Stimulated activated CD4-positive, alpha-beta T cell treated with anti-CD3 and anti-CD28 coated beads, TNF-alpha, amount 100 ng/mL, for 48 hours (primary cell): ENCODE results near the gene C10orf67.
"Not testable (repeated sequence)": the region's sequence is repeated elsewhere in the genome, so short reads cannot be mapped to it uniquely, and the experiment has no call there.

Source experiments
- DNase-seq, 3 donors: peaks; one replicate each; pipeline ENCODE4 v3.0.0-alpha.2; 2020; ENCODE audit warnings: low read depth in 3 of 3

Gene C10orf67

DNA sequence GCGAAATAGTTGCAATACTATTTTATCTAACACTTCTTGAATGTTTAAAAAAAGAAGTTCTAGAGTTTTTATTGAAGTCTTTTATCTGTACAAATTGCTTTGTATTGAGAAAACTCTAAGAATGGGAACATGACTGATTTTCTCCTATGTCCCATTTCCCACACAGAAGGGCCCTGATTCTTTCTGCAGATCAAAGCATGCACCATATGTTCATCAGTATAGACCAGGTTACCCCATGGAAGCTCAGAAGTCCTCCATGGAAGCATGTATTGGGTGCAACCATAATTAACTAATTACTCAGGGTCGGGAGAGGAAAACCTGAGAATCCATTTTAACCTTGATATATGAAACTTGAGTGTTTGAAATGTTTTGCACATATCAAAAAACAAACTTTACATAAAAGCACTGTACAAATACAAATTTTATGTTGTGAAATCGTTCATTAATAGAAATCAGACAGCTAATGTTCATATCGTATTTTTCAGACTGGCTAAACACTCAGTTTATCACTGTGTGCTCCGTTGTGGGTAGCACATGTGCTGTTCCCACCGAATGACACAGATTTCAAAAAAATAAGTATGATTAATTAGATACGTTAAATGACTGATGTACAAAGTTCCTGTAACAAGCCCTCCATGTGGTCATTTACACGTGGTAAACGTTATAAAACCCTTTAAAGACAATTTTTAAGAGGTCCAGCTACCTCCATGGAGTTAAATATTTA is 81.0 kb downstream of the C10orf67 start:
- no peak for DNase-seq

DNA sequence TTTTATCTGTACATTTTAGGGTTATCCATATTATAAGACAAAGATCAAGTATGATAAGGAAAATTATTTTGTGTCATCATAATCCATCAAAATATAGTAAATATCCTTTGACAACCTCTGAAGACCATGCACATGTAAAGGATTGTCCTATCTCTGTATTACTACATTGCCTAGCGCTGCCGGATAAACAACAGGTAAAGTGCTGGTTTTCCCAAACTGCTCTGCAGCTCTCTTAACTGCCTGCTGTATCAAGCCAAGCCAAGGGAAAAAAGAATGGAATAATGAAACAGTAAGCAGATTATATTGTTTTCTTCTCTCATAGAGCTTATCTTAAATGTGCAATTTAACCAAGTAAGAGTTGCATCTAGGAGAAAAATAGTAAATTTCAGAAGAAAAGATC is 81.7 kb downstream of the C10orf67 start:
- no peak for DNase-seq

DNA sequence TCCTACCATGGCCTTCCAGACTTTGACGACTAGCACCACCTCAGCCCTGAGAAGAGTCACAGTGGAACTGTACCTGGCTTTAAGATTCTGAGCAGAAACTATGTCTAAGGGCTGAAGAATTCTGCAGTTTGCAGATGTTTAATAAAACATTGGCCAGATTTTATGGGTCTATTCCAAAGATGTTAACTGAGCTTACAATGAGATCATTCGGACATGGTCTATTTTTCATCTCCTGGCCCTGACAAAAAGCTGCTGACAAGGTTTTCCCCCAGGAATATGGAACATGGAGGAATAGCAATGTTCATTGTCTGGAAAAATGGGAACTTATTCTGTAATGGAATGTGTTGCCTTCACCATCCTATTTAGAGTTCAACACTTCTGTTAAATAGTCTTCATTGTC is 86.1 kb downstream of the C10orf67 start:
- DNase-seq: no peak

DNA sequence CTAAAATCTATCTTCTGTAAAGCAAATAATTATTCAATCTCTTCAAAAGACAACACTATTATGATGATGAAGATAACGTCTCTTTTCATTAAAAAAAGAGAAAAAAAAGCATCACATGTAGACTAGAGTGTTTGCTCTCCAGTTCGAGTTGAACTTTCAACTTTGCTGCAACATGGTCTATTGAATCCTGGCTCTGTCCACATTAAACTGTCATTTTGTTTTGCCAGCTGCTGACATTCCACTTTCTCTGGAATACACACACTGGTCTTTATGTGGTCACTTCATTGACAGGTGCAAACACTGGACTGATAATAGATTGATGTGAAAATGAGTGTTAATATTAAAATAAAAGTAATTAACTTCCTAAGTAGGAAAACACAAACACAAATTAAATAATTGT is 90.8 kb downstream of the C10orf67 start:
- DNase-seq: no peak

DNA sequence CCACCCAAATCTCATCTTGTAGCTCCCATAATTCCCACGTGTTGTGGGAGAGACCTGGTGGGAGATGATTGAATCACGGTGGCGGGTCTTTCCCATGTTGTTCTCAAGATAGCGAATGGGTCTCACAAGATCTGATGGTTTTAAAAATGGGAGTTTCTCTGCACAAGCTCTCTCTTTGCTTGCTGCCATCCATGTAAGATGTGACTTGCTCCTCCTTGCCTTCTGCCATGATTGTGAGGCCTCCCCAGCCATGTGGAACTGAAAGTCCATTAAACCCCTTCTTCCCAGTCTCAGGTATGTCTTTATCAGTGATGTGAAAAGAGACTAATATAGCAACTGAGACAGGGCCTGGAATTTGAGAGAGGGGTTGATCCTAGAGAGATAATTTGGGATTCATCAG is 91.7 kb downstream of the C10orf67 start:
- DNase-seq: not testable (repeated sequence)

DNA sequence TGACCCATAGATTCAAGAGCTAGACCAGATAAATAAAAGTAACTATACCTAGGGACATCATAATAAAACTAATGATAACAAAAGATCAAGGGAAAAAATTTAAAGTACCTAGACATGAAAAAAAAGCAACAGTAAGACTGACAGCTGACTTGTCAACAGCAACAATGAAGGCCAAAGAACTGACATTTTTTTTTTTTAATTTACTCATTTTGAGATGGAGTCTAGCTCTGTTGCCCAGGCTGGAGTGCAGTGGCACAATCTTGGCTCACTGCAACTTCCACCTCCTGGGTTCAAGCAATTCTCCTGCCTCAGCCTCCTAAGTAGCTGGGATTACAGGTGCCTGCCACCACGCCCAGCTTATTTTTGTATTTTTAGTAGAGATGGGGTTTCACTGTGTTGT is 102.8 kb downstream of the C10orf67 start:
- not testable (repeated sequence) for DNase-seq

DNA sequence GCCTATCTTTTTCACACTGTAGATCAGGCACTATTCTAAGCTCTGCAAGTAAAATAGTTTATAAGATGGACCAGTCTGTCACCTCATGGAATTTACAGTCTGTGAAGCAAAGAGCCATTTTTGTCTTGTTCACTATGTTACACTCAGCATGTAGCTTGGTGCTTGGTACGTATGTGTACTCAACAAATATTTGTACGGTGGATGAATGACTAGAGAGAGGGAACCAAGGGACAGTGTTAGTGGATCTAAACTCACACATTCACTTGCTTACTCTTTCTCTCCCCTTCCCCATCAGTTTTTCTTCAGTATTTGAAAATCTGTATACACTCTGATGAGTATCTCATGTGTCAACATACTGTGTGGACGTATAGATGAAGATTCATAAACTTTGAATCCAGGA is 106.6 kb downstream of the C10orf67 start:
- no peak for DNase-seq

DNA sequence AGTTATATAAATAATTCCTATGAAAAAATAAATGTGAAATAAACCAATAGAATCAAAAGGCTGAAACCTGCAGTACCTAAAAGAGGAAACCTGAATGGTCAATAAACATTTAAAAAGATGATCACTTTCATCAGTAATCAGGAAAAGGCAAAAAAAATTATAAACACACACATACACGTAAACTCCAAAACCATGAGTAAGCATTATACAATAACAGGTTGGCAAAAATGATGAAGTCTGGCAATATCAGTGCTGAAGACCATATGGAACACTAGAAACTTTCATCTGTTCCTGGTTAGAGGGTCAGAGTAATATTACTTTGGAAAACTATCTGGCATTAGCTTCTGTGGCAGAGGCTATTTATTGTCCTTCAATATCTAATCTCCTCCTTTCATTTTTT is 114.0 kb downstream of the C10orf67 start:
- no peak for DNase-seq

DNA sequence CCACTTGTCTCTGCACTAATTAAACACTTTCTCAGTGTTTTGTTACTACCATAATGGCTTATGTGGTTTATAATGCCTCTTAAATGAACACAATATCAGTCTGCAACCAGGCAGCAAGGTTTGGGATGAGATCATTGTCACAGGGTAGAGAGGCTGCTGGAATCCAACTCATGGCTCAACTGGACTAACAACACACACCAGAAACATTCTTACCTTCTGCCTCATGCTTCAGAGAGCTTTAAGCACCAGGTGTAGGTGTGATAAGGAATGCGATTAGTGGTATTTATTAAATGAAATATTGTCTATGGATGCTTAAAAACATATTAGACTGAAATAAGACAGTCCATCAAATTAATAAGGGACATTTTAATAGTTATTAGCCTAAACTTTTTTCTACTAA is 127.1 kb downstream of the C10orf67 start:
- no peak for DNase-seq

DNA sequence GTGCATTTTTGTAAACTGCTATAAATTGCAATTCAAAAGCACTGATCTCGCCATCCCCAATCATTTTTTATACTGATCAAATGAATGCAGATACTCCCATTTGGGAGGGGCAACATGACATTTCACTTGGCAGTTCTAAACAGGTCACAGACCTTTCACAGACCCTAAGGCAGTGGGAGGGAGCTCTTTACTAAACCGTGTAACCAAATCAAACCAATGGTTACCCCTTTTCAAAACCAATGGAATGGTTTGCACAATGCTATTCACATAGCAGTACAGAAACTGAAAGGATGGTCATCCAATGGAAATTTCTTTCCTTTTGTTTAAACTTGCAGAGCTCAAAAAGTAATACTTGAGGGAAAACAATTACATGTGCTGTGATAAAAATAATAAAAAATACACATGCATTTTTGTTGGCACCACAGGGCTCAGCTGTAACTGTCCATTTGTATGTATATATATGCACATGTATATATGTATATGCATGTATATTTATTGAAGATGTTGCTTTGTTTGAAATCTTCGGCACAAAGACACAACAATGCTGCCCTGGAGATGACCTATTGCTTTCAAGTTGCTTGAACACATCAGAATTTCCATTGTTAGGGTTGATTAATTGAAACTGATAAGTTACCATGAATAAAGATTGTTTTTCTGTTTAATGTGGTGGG is 138.5 kb downstream of the C10orf67 start:
- DNase-seq: no peak

DNA sequence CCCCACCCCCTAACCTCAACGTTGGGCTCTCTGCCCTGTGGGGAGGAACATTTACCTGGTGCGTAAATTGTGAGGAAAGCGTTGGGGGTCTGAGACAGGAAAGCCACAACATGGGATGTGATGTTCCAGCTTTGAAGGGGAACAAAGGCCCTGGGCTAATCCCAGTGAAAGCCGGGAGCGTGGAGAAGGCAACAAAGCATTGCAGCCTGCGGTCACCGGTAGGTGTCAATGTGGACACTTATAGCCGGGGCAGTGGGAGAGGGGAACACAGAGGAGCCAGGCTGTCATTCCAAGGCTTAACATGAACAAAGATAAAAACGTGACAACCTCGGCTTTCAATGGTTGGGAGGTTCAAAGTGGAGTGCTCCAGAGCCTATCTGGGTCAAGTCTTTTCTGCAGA is 139.8 kb downstream of the C10orf67 start:
- no peak for DNase-seq

DNA sequence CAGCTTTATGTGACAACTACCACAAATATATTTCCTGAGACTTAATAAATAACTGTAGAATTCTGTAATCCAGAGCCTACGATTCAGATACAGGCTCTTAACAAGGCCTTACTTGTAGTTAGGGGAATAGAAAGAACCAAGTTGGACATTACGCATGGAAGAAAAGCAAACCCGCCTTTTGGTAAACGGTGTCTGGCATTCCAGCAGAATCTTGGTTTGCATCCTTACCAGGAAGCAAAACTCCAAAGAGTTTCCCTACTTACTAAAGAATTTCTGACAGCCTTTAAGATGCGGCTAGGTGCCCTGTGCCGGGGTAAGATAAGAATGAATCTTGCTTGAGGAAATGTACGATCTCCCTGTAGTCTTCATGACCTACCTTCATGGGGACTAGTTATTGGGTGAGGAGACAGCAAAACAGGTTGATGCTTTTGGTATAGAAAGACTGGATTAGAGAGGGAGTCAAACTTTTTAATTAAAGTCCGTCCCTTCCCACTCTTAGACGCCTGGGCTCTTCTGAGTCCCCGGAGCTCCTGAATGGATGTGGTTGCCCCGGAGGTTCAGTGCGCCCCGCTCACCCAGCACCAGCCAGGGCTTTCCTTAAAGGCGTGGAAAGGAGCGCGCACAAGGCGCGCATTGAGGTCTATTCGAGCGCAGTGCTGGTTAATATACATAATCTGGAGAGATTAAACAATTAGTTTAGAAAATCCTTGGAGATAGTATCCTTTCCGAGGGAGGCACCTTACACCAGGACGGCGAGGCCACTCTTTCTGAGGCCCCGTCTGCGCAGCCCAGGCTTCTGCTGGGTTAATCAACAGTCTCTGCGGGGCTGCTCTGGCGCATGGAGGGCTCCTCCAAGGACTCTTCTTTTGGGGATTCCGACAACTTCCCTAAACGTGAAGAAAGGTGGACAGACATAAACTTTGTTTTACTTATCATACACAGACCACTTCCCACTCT is 140.9 kb downstream of the C10orf67 start:
- no peak for DNase-seq

DNA sequence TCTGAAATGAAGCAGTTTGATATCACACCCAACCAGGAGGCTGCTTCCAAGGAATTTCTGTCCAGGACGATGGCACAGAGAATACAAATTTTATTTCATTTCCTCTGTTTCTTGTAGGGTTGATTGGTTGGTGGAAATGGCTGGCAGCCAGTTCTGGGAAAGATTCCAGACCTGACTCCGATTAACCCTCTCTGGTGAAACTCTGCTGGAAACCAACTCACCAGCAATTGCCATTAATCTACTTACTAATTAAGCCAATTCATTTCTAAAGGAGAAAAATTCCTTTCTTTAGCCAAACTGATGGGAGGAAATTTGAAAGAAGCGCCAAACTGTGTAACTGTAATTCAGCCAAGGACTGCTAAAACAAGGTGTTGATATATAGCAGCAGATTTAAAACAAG is 141.8 kb downstream of the C10orf67 start:
- no peak for DNase-seq

DNA sequence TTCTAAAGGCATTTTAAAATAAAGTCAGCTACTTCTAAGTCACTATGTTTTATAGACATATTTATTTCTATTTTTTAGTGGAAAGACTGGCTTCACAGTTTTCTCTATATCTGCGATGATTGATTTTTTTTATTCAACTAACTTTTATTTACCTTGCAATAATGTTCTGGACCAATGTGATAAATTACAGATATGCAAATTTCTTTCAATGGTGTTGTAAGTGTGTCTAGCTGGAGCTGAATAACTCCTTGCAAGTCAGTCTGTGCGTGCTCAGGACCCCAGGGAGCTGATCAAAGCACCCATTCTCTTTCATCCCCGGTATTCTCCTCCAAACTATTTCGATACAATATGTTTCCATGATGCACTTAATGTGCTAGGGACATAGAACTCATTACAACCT is 142.8 kb downstream of the C10orf67 start:
- no peak for DNase-seq

DNA sequence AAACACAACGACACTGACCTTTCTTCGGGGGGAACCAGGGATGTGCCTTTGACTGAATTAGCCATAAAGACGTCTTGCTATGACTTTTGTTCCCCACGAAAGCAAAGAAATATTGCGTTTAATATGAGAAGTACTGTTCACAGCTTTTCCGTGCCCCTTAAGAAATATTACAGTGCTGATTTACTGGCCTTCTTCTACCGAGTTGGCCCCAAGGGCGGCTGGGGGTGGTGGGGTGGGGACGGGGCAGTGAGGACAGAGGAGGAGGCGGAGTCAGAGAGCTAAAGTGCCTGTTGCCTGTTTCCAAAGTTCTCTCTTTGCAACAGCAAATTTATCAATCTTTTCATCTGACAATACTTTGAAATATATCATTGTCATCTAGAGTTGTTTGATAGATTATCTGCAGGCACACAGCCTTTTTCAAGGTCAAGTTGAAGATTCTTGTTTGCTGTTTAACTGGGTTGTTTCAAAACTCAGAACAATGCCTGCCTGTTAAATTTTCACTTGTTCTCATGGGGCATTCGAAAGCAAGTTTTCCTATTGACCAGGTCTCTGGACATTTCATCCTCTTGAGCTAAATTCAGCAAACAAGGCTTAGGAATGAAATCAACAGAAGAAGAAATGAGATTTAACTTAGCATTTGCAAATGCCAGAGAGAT is 143.5 kb downstream of the C10orf67 start:
- no peak for DNase-seq

DNA sequence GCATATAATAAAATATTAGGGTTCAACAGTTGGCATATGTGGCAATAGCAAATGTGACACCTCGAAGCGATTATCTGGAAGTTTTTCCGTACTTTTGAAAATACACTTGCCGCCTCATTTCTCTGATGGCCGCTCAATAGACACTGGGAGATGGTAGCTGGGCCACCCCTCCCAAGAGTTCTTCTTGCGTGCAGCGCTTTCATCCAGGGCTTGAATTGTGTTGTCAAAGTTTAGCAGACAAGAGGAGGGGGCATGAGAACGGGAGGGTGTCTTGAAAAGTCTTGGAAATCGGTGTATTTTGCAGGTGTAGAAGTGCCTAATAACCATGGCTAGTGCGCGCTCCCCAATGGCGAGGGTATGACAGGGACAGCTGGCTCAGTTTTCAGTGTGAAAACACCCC is 144.0 kb downstream of the C10orf67 start:
- DNase-seq: no peak

DNA sequence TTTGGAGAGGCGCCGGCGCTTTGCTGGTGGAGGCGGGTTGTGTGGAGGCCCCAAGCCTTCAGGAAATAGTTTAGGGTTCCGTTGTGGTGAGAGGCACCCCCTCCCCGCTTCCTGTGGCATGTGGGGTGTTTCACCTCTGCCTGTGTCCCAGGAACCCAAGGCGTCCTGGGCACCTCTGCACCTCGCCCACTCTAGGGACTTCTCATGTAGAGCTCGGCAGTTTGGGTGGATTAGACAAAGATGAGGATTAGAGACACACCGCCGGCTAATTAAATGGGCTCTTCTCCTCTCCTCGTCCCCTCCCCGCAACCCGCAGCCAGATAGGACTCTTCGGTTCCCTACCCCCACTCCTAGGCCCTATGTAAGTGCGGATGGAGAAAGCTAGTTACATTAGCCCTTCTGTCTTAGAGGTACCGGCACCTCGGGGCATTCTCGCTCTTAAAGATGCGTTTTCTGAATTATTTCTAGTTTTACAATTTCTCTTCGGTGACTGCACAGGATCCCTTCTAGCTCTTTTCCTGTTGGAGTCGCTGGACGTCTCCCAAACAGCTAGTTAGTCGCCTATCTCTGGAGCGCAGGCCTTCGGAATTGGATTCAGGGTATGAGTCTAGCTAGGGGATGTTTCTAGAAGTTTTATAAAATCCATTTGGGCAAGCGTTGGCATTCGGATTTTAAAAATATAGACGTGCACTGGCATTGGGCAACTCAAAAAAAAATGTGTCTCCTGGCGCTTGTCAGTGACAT is 144.7 kb downstream of the C10orf67 start:
- DNase-seq: no peak

DNA sequence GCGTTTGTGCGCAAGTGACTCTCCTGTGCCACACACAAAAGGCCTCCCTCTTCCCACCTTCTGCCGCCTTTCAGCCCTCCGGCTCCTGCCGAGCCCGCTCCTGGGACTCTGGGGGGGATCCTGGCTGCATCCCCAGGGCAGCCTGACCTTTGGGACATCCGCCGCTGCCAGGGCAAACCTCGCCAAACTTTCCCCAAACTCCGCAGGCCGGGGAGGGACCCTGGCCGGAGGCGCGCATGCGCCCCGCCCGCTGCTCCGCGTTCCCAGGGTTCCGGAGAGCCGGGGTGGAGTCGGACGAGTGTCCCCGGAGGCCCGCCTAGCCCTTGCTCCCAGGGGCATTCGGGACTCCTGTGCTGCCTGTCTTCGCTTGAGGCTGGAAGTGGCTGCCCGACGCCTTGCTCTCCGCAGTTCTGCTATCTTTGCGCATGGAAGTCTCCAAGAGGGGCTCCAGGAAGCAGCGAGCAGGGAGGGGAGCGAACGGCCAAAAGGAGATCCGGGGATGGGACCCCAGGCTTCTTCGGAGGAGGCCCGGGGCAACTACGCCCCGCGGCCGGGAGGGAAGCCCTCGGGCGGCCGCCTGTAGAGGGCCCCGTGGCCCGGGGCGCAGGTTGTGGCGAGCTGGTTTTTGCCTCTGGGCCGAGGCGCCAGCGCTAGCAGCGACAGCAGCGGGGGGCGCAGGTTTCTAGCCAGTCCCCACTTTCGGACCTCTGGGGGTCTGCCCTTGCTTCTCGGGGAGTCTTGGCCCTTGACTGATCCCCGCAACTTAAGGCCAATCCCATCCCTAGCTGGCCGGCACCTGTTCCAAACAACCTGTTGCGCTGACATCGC is 145.4 kb downstream of the C10orf67 start:
- DNase-seq: no peak

DNA sequence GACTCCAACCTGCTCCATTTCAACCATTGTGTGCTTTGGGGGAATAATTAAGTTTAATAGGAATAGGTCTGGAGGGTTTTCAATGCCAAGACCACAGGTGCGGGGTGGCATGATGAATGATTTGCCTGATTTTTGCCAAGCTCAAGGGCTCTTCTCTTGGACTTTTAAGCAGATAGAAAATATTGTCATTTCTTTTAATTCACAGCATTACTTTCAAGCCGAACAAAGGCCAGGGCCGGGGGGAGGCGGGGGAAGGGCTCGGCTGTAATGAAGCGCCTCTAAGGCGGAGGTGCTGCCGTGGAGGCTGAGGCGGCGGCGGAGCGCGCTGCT is 146.0 kb downstream of the C10orf67 start:
- no peak for DNase-seq

DNA sequence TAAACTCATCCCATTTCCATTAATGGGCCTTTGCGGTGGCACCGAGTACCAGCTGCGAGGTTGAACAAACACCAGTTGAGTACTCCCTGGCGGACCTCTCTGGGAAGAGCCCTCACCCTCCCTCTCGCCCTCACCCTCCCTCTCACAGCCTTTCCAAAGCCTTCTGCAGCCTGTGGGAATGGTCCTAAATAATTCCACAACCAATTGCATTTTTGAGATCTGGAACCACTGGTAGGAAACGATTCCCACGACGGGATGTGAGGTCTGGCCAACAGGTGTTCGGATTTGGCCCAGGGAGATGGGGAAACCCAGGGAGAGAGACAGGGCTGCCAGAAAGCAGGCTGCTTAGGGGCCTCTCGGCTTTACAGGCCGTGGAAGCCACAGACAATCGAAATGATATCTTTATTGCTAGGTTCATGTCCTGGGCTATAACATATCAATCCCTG is 147.2 kb downstream of the C10orf67 start:
- DNase-seq: no peak
